Tibial nerve (tissue), 4 donors: Measurements from ENCODE around the gene CD80.

Source experiments
- CTCF ChIP-seq, 5 experiments: fragments of 200-600 bp in 3 of 5; fragments of 450-650 bp in 2 of 5; sonication (generic) in 3 of 5; IDR thresholded peaks; one replicate each; pipeline ENCODE4 v1.5.1; 2016 to 2019; ENCODE audit warnings: antibody characterized with exemption in 5 of 5, mild to moderate bottlenecking in 3 of 5, moderate library complexity in 2 of 5
- EP300 ChIP-seq, 2 donors: sonication (generic); formaldehyde crosslinking; IDR thresholded peaks; one replicate each; pipeline ENCODE4 v1.6.1; 2017; ENCODE audit warnings: antibody characterized with exemption in 2 of 2, mild to moderate bottlenecking in 1 of 2
- POLR2A ChIP-seq, 2 donors: fragments of 450-650 bp; IDR thresholded peaks; one replicate each; pipeline ENCODE4 v1.6.1; 2017; ENCODE audit warnings: antibody characterized with exemption in 2 of 2, mild to moderate bottlenecking in 2 of 2, moderate library complexity in 2 of 2

- no peak for TF ChIP-seq CTCF (IDR thresholded peaks at IDR 0.05)
- no peak for TF ChIP-seq POLR2A (IDR thresholded peaks at IDR 0.05)
- TF ChIP-seq EP300 (IDR thresholded peaks at IDR 0.05) = no peak
Observed at GRCh38 chr3:119500901-119501300, 58.5 kb downstream of the CD80 start.
